Loucy (cell line): ENCODE data around the gene MLH1.

Experiments
- EZH2phosphoT487 ChIP-seq: fragments of 200-600 bp; IDR thresholded peaks from 2 replicates; pipeline ENCODE4 v1.6.1; 2018; ENCODE audit warnings: antibody characterized with exemption, mild to moderate bottlenecking, moderate library complexity, borderline replicate concordance
- TF ChIP-seq, protein P1 (sequence below): fragments of 200-600 bp; sonication (generic); conservative IDR thresholded peaks from 2 replicates; pipeline ENCODE4 v1.5.1; 2014; ENCODE audit warnings: mild to moderate bottlenecking, antibody characterized with exemption, low read length

DNA sequence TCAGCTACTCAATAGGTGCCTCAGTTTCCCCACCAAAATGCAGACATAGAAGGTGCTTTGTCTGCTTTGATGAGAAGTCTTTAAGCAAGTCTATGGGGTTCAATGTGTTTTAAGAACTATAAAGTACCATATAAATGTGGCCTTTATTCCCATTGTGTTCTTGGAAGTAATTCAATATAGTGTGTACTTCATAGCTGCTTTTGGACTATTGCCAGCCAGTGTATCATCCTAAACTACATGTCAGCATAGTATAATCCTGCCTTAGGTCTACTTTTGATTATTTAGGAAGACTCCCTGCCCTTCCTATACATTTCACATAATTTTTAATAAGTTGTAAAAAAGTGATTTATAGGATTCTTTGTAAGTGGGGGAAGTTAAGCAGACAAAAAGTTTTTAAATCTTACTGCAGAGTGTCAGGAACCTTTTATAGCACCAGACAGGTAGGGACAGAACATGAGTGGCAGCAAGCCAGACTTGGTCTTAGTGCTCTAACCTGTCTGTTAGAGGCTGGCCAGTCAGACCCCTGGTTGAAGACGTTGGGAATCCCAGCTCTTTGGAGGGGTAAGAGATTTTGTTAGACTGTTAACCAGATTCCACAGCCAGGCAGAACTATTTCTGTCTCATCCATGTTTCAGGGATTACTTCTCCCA lies 48.4 kb downstream of the MLH1 start:
- TF ChIP-seq, protein P1, sequence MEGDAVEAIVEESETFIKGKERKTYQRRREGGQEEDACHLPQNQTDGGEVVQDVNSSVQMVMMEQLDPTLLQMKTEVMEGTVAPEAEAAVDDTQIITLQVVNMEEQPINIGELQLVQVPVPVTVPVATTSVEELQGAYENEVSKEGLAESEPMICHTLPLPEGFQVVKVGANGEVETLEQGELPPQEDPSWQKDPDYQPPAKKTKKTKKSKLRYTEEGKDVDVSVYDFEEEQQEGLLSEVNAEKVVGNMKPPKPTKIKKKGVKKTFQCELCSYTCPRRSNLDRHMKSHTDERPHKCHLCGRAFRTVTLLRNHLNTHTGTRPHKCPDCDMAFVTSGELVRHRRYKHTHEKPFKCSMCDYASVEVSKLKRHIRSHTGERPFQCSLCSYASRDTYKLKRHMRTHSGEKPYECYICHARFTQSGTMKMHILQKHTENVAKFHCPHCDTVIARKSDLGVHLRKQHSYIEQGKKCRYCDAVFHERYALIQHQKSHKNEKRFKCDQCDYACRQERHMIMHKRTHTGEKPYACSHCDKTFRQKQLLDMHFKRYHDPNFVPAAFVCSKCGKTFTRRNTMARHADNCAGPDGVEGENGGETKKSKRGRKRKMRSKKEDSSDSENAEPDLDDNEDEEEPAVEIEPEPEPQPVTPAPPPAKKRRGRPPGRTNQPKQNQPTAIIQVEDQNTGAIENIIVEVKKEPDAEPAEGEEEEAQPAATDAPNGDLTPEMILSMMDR = no peak
- TF ChIP-seq EZH2phosphoT487 = no peak
